Pancreas (tissue), 10 donors: ENCODE data around the gene NFIX. TPM values are rescaled to one million over a fixed set of nuclear protein-coding genes. Genes with fewer than 3 reads are reported as not detected.

Source experiments
- ATAC-seq, 4 donors: fragments of 200-7000 bp; cut with Tn5 transposase; one replicate each; pipeline versions ENCODE4 v1.8.0 to v1.9.1; 2020; ENCODE audit warnings: mild to moderate bottlenecking in 4 of 4, moderate library complexity in 4 of 4
- DNase-seq, 6 donors: peaks; one replicate each; pipeline ENCODE4 v3.0.0-alpha.2; 2020
- FAIRE-seq: peaks from 2 replicates; lab custom pipeline; 2012; peaks lifted over from hg19 to GRCh38; lab: Jason Lieb, UNC
- H3K27ac ChIP-seq, 4 donors: fragments of 200-600 bp; sonication (generic); 1 replicate in 3 of 4; 2 replicates in 1 of 4; pipeline versions ENCODE4 v1.5.0 to v1.8.0; 2020
- H3K27me3 ChIP-seq, 4 donors: fragments of 200-600 bp; one replicate each; pipeline ENCODE4 v1.8.0; 2021
- H3K36me3 ChIP-seq, 3 donors: fragments of 200-600 bp; sonication (generic) in 1 of 3; one replicate each; pipeline versions ENCODE4 v1.5.0 to v1.8.0; 2020 to 2021
- H3K4me1 ChIP-seq, 3 donors: fragments of 200-600 bp; one replicate each; pipeline ENCODE4 v1.8.0; 2021
- H3K4me3 ChIP-seq, 4 donors: fragments of 200-600 bp; sonication (generic) in 2 of 4; one replicate each; pipeline versions ENCODE4 v1.5.0 to v1.8.0; 2020 to 2021
- H3K9me3 ChIP-seq, 4 donors: fragments of 200-600 bp; one replicate each; pipeline ENCODE4 v1.8.0; 2021
- WGBS, 2 donors: extraction: QIAGEN DNeasy Blood & Tissue Kit; methylation state at CpG; one replicate each; pipeline ENCODE4 v1.1.7; 2013; 5-methylcytosine and 5-hydroxymethylcytosine counted together
- intact Hi-C, 3 donors: fragments of 100-400 bp; cut with DNase I; formaldehyde crosslinking; loops; one replicate each; pipeline versions ENCODE4 v1.11.1 to v1.14.2; 2022
- polyA plus RNA-seq, 2 donors: library from polyadenylated mRNA; stranded (reverse); fragments of 200-250 nt; gene quantifications; one replicate each; pipeline ENCODE4 v1.2.3, GENCODE V29; 2013
- total RNA-seq, 6 donors: library from RNA; stranded (reverse); fragmentation: NEBNext Ultra II Directional in 4 of 6; extraction: Animal tissue kit (Norgen Biotek cat#: 25700) in 4 of 6; gene quantifications; one replicate each; pipeline versions ENCODE4 v1.2.1 to v1.2.4, GENCODE V29; 2021 to 2023
- TF ChIP-seq, protein P1 (sequence below), 4 donors: fragments of 200-600 bp; sonication (generic) in 3 of 4; IDR thresholded peaks; one replicate each; pipeline versions ENCODE4 v1.5.0 to v1.8.0; 2021; ENCODE audit warnings: antibody characterized with exemption in 4 of 4
- donor health status: healthy with polysubstance abuse.
- donor health status: DM: no; HTN: no; CAD: no; lungs with moderate emphysema.
- donor health status: DM: no; HTN: no; CAD: no.
- donor health status: control.
- donor health status: control.
- donor health status: Bipolar disorder and iron deficiency.
- donor health status: DM: yes; HTN: yes; CAD: no.
- donor health status: DM: no; HTN: no; CAD: no.
- donor health status: DM: no; HTN: no; CAD: no.
- donor health status: DM: yes; HTN: yes; CAD: no.

NFIX gene
- total and polyA plus RNA-seq, 8 donors, result 8.3 to 45.1 (median 32.7) TPM

- no peak overlapping the region for H3K27ac ChIP-seq
- ATAC-seq, result no peak
- no peaks in the 10 kb centered on the region for H3K27me3 ChIP-seq
- H3K9me3 ChIP-seq, result no peaks in the 10 kb centered on the region
- intact Hi-C loops, result no loop called here
- H3K4me3 ChIP-seq, result no peak overlapping the region
- DNase-seq, result no peak
- no peak for FAIRE-seq
- no peaks in the 10 kb centered on the region for H3K4me1 ChIP-seq
- TF ChIP-seq, protein P1, sequence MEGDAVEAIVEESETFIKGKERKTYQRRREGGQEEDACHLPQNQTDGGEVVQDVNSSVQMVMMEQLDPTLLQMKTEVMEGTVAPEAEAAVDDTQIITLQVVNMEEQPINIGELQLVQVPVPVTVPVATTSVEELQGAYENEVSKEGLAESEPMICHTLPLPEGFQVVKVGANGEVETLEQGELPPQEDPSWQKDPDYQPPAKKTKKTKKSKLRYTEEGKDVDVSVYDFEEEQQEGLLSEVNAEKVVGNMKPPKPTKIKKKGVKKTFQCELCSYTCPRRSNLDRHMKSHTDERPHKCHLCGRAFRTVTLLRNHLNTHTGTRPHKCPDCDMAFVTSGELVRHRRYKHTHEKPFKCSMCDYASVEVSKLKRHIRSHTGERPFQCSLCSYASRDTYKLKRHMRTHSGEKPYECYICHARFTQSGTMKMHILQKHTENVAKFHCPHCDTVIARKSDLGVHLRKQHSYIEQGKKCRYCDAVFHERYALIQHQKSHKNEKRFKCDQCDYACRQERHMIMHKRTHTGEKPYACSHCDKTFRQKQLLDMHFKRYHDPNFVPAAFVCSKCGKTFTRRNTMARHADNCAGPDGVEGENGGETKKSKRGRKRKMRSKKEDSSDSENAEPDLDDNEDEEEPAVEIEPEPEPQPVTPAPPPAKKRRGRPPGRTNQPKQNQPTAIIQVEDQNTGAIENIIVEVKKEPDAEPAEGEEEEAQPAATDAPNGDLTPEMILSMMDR (IDR thresholded peaks at IDR 0.05), result no peak
- H3K36me3 ChIP-seq, result no peaks in the 10 kb centered on the region
- WGBS, 2 donors, result 92 to 94% methylated on average over 12 of the region's 12 CpGs
Measured at GRCh38 chr19:13087295-13087694, 92.0 kb downstream of the NFIX start.

GRCh38 chr19:13087795-13088537 lies 92.7 kb downstream of the NFIX start:
- Histone ChIP-seq H3K4me3 (no peak overlapping the region), H3K27me3 (no peaks in the 10 kb centered on the region), H3K36me3 (no peaks in the 10 kb centered on the region), H3K4me1 (no peaks in the 10 kb centered on the region), H3K9me3 (no peaks in the 10 kb centered on the region), H3K27ac (no peak overlapping the region)
- ATAC-seq (no peak), FAIRE-seq (no peak), DNase-seq (no peak)
- TF ChIP-seq, protein P1 (IDR thresholded peaks at IDR 0.05), result no peak
- WGBS, 2 donors, result 92 to 96% methylated on average over 29 to 37 of the region's 37 CpGs
- intact Hi-C loops, result no loop called here

DNA sequence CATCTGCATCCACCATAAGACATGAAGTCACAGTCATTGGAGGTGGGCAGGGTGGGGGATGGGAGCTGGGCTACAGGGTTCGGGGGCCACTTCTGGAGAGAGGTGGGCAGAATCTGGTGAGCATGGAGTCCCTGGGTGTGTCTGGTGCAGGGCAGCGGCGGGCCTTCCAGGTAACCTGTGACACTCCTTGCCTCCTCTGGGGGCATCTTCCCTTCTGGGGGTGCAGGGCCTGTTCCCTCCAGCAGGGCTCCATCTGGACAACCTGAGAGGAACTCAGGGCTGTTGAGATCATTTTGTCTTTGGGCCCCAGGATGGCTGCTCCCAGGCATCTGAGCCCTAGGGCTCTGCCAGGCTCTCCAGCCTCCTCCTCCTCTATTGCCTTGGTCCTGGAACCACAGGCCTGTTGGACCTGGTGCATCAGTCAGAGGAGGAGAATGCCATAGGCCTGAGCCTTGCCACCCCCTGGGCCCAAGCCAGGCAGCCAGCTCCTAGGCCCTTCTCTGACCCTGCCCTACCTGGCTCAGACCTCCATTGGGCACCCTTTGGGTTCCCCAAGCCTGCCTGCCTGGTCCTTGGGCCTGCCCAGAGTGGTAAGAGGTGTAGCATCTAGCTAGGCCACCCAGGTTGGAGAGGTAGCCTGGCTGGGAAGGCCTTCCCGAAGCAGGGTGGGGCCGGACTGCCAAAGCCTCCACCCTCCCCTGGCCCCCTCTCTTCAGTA lies 94.0 kb downstream of the NFIX start:
- ATAC-seq (no peak), DNase-seq (no peak), FAIRE-seq (no peak)
- Histone ChIP-seq H3K9me3 (no peaks in the 10 kb centered on the region), H3K27ac (no peak overlapping the region), H3K27me3 (no peaks in the 10 kb centered on the region), H3K36me3 (no peaks in the 10 kb centered on the region), H3K4me1 (no peaks in the 10 kb centered on the region), H3K4me3 (no peak overlapping the region)
- WGBS, 2 donors, result 92% methylated on average over 5 of the region's 5 CpGs
- intact Hi-C loops, result no loop called here
- TF ChIP-seq, protein P1 (IDR thresholded peaks at IDR 0.05), result no peak

GRCh38 chr19:13089857-13090507 lies 94.7 kb downstream of the NFIX start:
- DNase-seq, result no peak
- H3K36me3 ChIP-seq, result peaks cover 0 to 3% (median 0%) of the 10 kb centered on the region in 3 donors
- H3K9me3 ChIP-seq, result no peaks in the 10 kb centered on the region
- H3K27ac ChIP-seq, result no peak overlapping the region
- no peak for FAIRE-seq
- TF ChIP-seq, protein P1 (IDR thresholded peaks at IDR 0.05), result no peak
- no peaks in the 10 kb centered on the region for H3K27me3 ChIP-seq
- H3K4me1 ChIP-seq, result no peaks in the 10 kb centered on the region
- 88 to 90% methylated on average over 12 of the region's 12 CpGs for WGBS, 2 donors
- ATAC-seq, result no peak
- H3K4me3 ChIP-seq, result no peak overlapping the region
- intact Hi-C loops, result loop anchor here in 2 of 3 donors (5.0 kb wide), 1 partner anchor 113 kb away; no protein-coding TSS in a partner anchor
